Neural progenitor cell (in vitro differentiated cells): Measurements from ENCODE around the gene ZKSCAN5. TPM values are rescaled to one million over a fixed set of nuclear protein-coding genes. Genes with fewer than 3 reads are reported as not detected.

Experiments used
- DNase-seq: peaks from one replicate; pipeline ENCODE4 v3.0.0-alpha.2; 2016; ENCODE audit warnings: low spot score
- H2AFZ ChIP-seq: fragments of 200-600 bp; sonication (generic); replicated peaks from 2 replicates; pipeline ENCODE4 v1.6.1; 2016; ENCODE audit warnings: antibody characterized with exemption
- H3F3A ChIP-seq: fragments of 200-600 bp; sonication (generic); 2 replicates; pipeline ENCODE4 v1.6.1; 2016; ENCODE audit warnings: antibody characterized with exemption, low read depth
- H3K27ac ChIP-seq: fragments of 200-600 bp; sonication (generic); 2 replicates; pipeline ENCODE4 v1.5.1; 2016; ENCODE audit warnings: mild to moderate bottlenecking
- H3K27me3 ChIP-seq: fragments of 200-600 bp; sonication (generic); 2 replicates; pipeline ENCODE4 v1.6.1; 2016; ENCODE audit warnings: mild to moderate bottlenecking, moderate library complexity
- H3K36me3 ChIP-seq: fragments of 200-600 bp; sonication (generic); 2 replicates; pipeline ENCODE4 v1.5.1; 2016
- H3K4me1 ChIP-seq: fragments of 200-600 bp; sonication (generic); 2 replicates; pipeline ENCODE4 v1.6.1; 2016; ENCODE audit warnings: mixed run types
- H3K4me2 ChIP-seq: fragments of 200-600 bp; sonication (generic); 2 replicates; pipeline ENCODE4 v1.6.1; 2016
- H3K4me3 ChIP-seq: fragments of 200-600 bp; sonication (generic); 2 replicates; pipeline ENCODE4 v1.5.1; 2016
- H3K79me2 ChIP-seq: fragments of 200-600 bp; sonication (generic); 2 replicates; pipeline ENCODE4 v1.6.1; 2016; ENCODE audit warnings: low read depth
- H3K9ac ChIP-seq: fragments of 200-600 bp; sonication (generic); 2 replicates; pipeline ENCODE4 v1.6.1; 2016
- H3K9me3 ChIP-seq: fragments of 200-600 bp; sonication (generic); 2 replicates; pipeline ENCODE4 v1.5.1; 2016; ENCODE audit warnings: low read depth
- H4K20me1 ChIP-seq: fragments of 200-600 bp; sonication (generic); 2 replicates; pipeline ENCODE4 v1.6.1; 2016; ENCODE audit warnings: low read depth
- H3K27ac Mint-ChIP-seq: 3 replicates; pipeline ENCODE4 v1.8.0; 2021; ENCODE audit warnings: mixed read lengths
- H3K27me3 Mint-ChIP-seq: 2 replicates; pipeline ENCODE4 v1.8.0; 2022; ENCODE audit warnings: low read depth, mild to moderate bottlenecking, inconsistent platforms, moderate library complexity, mixed read lengths; ENCODE audit not compliant: insufficient read depth
- H3K36me3 Mint-ChIP-seq: 3 replicates; pipeline ENCODE4 v1.8.0; 2021; ENCODE audit warnings: mixed read lengths
- H3K4me1 Mint-ChIP-seq: 3 replicates; pipeline ENCODE4 v1.8.0; 2021; ENCODE audit warnings: mixed read lengths
- H3K4me3 Mint-ChIP-seq: 3 replicates; pipeline ENCODE4 v1.8.0; 2021; ENCODE audit warnings: mild to moderate bottlenecking, moderate library complexity, mixed read lengths
- H3K9me3 Mint-ChIP-seq: 3 replicates; pipeline ENCODE4 v1.8.0; 2020; ENCODE audit warnings: mixed read lengths
- EZH2 ChIP-seq: fragments of 200-600 bp; sonication (generic); IDR thresholded peaks from 2 replicates; pipeline ENCODE4 v1.6.1; 2017; ENCODE audit warnings: antibody characterized with exemption, mild to moderate bottlenecking, moderate library complexity
- EZH2phosphoT487 ChIP-seq: fragments of 200-600 bp; sonication (generic); IDR thresholded peaks from 2 replicates; pipeline ENCODE4 v1.6.1; 2017; ENCODE audit warnings: antibody characterized with exemption
- total RNA-seq: library from RNA; depleted of rRNA; stranded (reverse); fragments of >200 nt; gene quantifications from 2 replicates; pipeline ENCODE4 v1.2.3, GENCODE V29; 2015; ENCODE audit warnings: low replicate concordance
- TF ChIP-seq, protein P1 (sequence below): fragments of 200-600 bp; sonication (generic); IDR thresholded peaks from 2 replicates; pipeline ENCODE4 v1.5.1; 2017; ENCODE audit warnings: antibody characterized with exemption, mild to moderate bottlenecking

Gene ZKSCAN5
- total RNA-seq, 1 donor from 2014 or later, result 23.3 TPM

DNA sequence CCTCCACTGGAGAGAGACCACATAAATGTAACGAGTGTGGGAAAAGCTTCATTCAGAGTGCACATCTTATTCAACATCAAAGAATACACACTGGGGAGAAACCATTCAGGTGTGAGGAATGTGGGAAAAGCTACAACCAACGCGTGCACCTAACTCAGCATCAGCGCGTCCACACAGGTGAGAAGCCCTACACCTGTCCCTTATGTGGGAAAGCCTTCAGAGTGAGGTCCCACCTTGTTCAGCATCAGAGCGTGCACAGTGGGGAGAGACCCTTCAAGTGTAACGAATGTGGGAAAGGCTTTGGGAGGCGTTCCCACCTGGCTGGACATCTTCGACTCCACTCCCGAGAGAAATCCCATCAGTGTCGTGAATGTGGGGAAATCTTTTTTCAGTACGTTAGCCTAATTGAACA is 26.9 kb downstream of the ZKSCAN5 start:
- H3K9me3 ChIP-seq, result peaks cover 34% of the 10 kb centered on the region
- peaks cover 64% of the 10 kb centered on the region for H3K9me3 Mint-ChIP-seq
- H3K27ac ChIP-seq, result no peak overlapping the region
- no peak overlapping the region for H3K4me3 Mint-ChIP-seq
- DNase-seq, result no peak
- H3K27ac Mint-ChIP-seq, result no peak overlapping the region
- no peak overlapping the region for H3K4me2 ChIP-seq
- no peaks in the 10 kb centered on the region for H3K27me3 ChIP-seq
- peaks cover 71% of the 10 kb centered on the region for H3K36me3 Mint-ChIP-seq
- H3K4me1 Mint-ChIP-seq, result no peaks in the 10 kb centered on the region
- H3K4me3 ChIP-seq, result peak overlapping the region; percentile 4
- no peak for TF ChIP-seq EZH2phosphoT487
- TF ChIP-seq, protein P1, sequence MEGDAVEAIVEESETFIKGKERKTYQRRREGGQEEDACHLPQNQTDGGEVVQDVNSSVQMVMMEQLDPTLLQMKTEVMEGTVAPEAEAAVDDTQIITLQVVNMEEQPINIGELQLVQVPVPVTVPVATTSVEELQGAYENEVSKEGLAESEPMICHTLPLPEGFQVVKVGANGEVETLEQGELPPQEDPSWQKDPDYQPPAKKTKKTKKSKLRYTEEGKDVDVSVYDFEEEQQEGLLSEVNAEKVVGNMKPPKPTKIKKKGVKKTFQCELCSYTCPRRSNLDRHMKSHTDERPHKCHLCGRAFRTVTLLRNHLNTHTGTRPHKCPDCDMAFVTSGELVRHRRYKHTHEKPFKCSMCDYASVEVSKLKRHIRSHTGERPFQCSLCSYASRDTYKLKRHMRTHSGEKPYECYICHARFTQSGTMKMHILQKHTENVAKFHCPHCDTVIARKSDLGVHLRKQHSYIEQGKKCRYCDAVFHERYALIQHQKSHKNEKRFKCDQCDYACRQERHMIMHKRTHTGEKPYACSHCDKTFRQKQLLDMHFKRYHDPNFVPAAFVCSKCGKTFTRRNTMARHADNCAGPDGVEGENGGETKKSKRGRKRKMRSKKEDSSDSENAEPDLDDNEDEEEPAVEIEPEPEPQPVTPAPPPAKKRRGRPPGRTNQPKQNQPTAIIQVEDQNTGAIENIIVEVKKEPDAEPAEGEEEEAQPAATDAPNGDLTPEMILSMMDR, result no peak
- TF ChIP-seq EZH2, result no peak
- H3F3A ChIP-seq, result peaks cover 7% of the 10 kb centered on the region
- H2AFZ ChIP-seq, result no peak overlapping the region
- H3K79me2 ChIP-seq, result no peaks in the 10 kb centered on the region
- peaks cover 10% of the 10 kb centered on the region for H3K27me3 Mint-ChIP-seq
- peaks cover 41% of the 10 kb centered on the region for H3K36me3 ChIP-seq
- H3K9ac ChIP-seq, result no peak overlapping the region
- H4K20me1 ChIP-seq, result no peaks in the 10 kb centered on the region
- H3K4me1 ChIP-seq, result no peaks in the 10 kb centered on the region

DNA sequence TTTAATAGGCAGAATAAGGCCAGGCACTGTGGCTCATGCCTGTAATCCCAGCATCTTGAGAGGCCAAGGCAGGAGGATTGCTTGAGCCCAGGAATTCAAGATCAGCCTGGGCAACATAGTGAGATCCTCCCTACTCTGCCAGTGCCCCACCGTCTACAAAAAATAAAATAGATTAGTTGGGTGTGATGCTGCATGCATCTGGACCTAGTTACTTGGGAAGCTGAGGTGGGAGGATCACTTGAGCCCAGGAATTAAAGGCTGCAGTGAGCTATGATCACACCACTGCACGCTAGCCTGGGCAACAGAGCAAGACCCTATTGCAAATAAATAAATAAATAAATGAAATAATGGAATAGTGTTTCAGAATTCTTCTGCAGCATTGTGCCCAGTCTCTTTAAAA is 31.2 kb downstream of the ZKSCAN5 start:
- Mint-ChIP-seq H3K27ac (no peak overlapping the region), H3K27me3 (peaks cover 6% of the 10 kb centered on the region), H3K36me3 (peaks cover 48% of the 10 kb centered on the region), H3K9me3 (peaks cover 62% of the 10 kb centered on the region), H3K4me3 (no peak overlapping the region), H3K4me1 (no peaks in the 10 kb centered on the region)
- Histone ChIP-seq H2AFZ (no peak overlapping the region), H3F3A (peaks cover 7% of the 10 kb centered on the region), H3K27ac (no peak overlapping the region), H4K20me1 (no peaks in the 10 kb centered on the region), H3K4me3 (no peak overlapping the region), H3K9ac (no peak overlapping the region), H3K4me2 (no peak overlapping the region), H3K36me3 (peaks cover 24% of the 10 kb centered on the region), H3K27me3 (no peaks in the 10 kb centered on the region), H3K79me2 (no peaks in the 10 kb centered on the region), H3K9me3 (peaks cover 32% of the 10 kb centered on the region), H3K4me1 (no peaks in the 10 kb centered on the region)
- TF ChIP-seq EZH2phosphoT487, result no peak
- TF ChIP-seq, protein P1, result no peak
- no peak for TF ChIP-seq EZH2
- DNase-seq, result no peak

DNA sequence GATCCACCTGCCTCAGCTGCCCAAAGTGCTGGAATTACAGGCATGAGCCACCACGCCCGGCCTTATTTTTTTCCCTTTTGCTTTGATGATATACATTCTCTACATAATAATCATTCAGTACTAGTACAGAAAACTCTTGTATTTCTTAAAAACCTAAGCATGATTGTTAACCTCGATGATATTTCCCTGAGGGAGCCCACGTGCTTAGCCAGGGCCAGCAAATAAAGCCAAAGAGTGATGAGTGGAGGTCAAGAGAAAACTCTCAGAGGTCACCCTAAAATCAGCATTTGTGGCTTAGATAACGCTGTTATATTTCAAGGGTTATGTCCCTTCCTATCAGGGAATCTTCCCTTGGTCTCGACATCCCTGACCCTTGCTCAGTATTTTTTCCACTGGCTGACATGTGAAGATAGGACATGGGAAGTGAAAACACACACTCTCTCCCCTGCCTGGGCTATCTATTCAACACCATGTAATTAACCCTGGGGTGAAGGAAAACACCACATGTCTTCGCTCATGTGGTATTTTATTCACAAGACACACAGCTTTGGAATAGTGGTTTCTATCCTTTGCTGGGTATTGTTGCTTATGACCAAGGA is 34.9 kb downstream of the ZKSCAN5 start:
- H3K4me1 ChIP-seq, result no peaks in the 10 kb centered on the region
- DNase-seq, result no peak
- Mint-ChIP-seq H3K4me3 (no peak overlapping the region), H3K9me3 (peaks cover 54% of the 10 kb centered on the region), H3K36me3 (peaks cover 37% of the 10 kb centered on the region), H3K27ac (no peak overlapping the region), H3K27me3 (peaks cover 9% of the 10 kb centered on the region), H3K4me1 (no peaks in the 10 kb centered on the region)
- no peaks in the 10 kb centered on the region for H3K79me2 ChIP-seq
- no peaks in the 10 kb centered on the region for H4K20me1 ChIP-seq
- peaks cover 4% of the 10 kb centered on the region for H3K9me3 ChIP-seq
- no peaks in the 10 kb centered on the region for H3K36me3 ChIP-seq
- no peaks in the 10 kb centered on the region for H3K27me3 ChIP-seq
- no peak overlapping the region for H2AFZ ChIP-seq
- H3F3A ChIP-seq, result no peaks in the 10 kb centered on the region
- H3K9ac ChIP-seq, result no peak overlapping the region
- no peak overlapping the region for H3K4me2 ChIP-seq
- H3K4me3 ChIP-seq, result no peak overlapping the region
- TF ChIP-seq EZH2phosphoT487 (no peak), EZH2 (no peak)
- TF ChIP-seq, protein P1, result no peak
- no peak overlapping the region for H3K27ac ChIP-seq
